Right lobe of liver (tissue), 6 donors: ENCODE data around the gene ENTPD7. TPM values are rescaled to one million over a fixed set of nuclear protein-coding genes. Genes with fewer than 3 reads are reported as not detected.

Source experiments
- ATAC-seq, 4 donors: fragments of 200-7000 bp; cut with Tn5 transposase; one replicate each; pipeline ENCODE4 v1.9.1; 2020; ENCODE audit warnings: mild to moderate bottlenecking in 4 of 4, moderate library complexity in 4 of 4
- DNase-seq, 3 donors: peaks; one replicate each; pipeline ENCODE4 v3.0.0-alpha.2; 2020
- H3K27ac ChIP-seq, 3 donors: fragments of 200-600 bp; one replicate each; pipeline ENCODE4 v1.8.0; 2022
- H3K27me3 ChIP-seq, 2 donors: fragments of 200-600 bp; one replicate each; pipeline ENCODE4 v1.8.0; 2022
- H3K36me3 ChIP-seq, 4 donors: fragments of 200-600 bp; sonication (generic) in 1 of 4; one replicate each; pipeline versions ENCODE4 v1.5.1 to v1.8.0; 2017 to 2022; ENCODE audit warnings: control low read depth in 1 of 4
- H3K4me1 ChIP-seq, 4 donors: fragments of 200-600 bp; sonication (generic) in 1 of 4; one replicate each; pipeline versions ENCODE4 v1.5.1 to v1.8.0; 2017 to 2022; ENCODE audit warnings: control low read depth in 1 of 4
- H3K4me3 ChIP-seq, 3 donors: fragments of 200-600 bp; one replicate each; pipeline ENCODE4 v1.8.0; 2022
- H3K9me3 ChIP-seq, 4 donors: fragments of 200-600 bp; sonication (generic) in 1 of 4; one replicate each; pipeline versions ENCODE4 v1.5.1 to v1.8.0; 2017 to 2022; ENCODE audit warnings: control low read depth in 1 of 4
- POLR2A ChIP-seq: fragments of 450-650 bp; IDR thresholded peaks from one replicate; pipeline ENCODE4 v1.6.1; 2017; ENCODE audit warnings: antibody characterized with exemption, mild to moderate bottlenecking
- WGBS: methylation state at CpG from one replicate; pipeline ENCODE4 v1.1.6; 2018; ENCODE audit warnings: low coverage, low lambda C conversion rate; ENCODE audit not compliant: insufficient coverage; ENCODE audit errors: missing lambda C conversion rate; 5-methylcytosine and 5-hydroxymethylcytosine counted together
- intact Hi-C, 2 donors: fragments of 100-400 bp; cut with DNase I; formaldehyde crosslinking; loops; one replicate each; pipeline versions ENCODE4 v1.11.2 to v1.14.1; 2022
- total RNA-seq, 6 experiments: library from RNA; depleted of rRNA in 2 of 6; stranded (reverse); fragments of >200 nt in 2 of 6; fragmentation: NEBNext Ultra II Directional in 3 of 6; extraction: Animal tissue kit (Norgen Biotek cat#: 25700) in 3 of 6; gene quantifications; one replicate each; pipeline versions ENCODE4 v1.1.0 to v1.2.4, GENCODE V29; 2016 to 2023
- TF ChIP-seq, protein P1 (sequence below), 4 donors: fragments of 200-600 bp in 3 of 4; fragments of 450-650 bp in 1 of 4; IDR thresholded peaks; one replicate each; pipeline versions ENCODE4 v1.5.1 to v1.8.0; 2016 to 2022; ENCODE audit warnings: antibody characterized with exemption in 4 of 4, mild to moderate bottlenecking in 2 of 4
- donor health status: DM: no; HTN: yes; CAD: no.
- donor health status: DM: no; HTN: no; CAD: no.
- donor health status: DM: no; HTN: no; CAD: no.
- donor health status: DM: no; HTN: yes; CAD: no.
- donor health status: DM: no; HTN: yes; CAD: no.

Gene ENTPD7
- total RNA-seq, 6 experiments from 2014 or later: 7.5 to 16.5 (median 10.8) TPM

GRCh38 chr10:99628923-99629624 lies 30.2 kb upstream of the ENTPD7 start:
- no peak for TF ChIP-seq POLR2A
- TF ChIP-seq, protein P1, sequence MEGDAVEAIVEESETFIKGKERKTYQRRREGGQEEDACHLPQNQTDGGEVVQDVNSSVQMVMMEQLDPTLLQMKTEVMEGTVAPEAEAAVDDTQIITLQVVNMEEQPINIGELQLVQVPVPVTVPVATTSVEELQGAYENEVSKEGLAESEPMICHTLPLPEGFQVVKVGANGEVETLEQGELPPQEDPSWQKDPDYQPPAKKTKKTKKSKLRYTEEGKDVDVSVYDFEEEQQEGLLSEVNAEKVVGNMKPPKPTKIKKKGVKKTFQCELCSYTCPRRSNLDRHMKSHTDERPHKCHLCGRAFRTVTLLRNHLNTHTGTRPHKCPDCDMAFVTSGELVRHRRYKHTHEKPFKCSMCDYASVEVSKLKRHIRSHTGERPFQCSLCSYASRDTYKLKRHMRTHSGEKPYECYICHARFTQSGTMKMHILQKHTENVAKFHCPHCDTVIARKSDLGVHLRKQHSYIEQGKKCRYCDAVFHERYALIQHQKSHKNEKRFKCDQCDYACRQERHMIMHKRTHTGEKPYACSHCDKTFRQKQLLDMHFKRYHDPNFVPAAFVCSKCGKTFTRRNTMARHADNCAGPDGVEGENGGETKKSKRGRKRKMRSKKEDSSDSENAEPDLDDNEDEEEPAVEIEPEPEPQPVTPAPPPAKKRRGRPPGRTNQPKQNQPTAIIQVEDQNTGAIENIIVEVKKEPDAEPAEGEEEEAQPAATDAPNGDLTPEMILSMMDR (IDR thresholded peaks at IDR 0.05): no peak
- no peak overlapping the region for H3K27ac ChIP-seq
- 85% methylated on average over 1 of the region's 1 CpG for WGBS
- H3K4me1 ChIP-seq: no peaks in the 10 kb centered on the region
- H3K9me3 ChIP-seq: no peaks in the 10 kb centered on the region
- H3K27me3 ChIP-seq: no peaks in the 10 kb centered on the region
- ATAC-seq (no peak), DNase-seq (no peak)
- no peaks in the 10 kb centered on the region for H3K36me3 ChIP-seq
- intact Hi-C loops: loop anchor here (10.0 kb wide), 2 partner anchors 66 to 86 kb away; no protein-coding TSS in a partner anchor
- H3K4me3 ChIP-seq: no peak overlapping the region

GRCh38 chr10:99629625-99629978 lies 29.7 kb upstream of the ENTPD7 start:
- DNase-seq (no peak), ATAC-seq (no peak)
- intact Hi-C loops: loop anchor here (10.0 kb wide), 2 partner anchors 65 to 85 kb away; no protein-coding TSS in a partner anchor
- Histone ChIP-seq H3K27me3 (no peaks in the 10 kb centered on the region), H3K9me3 (no peaks in the 10 kb centered on the region), H3K27ac (no peak overlapping the region), H3K4me1 (no peaks in the 10 kb centered on the region), H3K4me3 (no peak overlapping the region), H3K36me3 (no peaks in the 10 kb centered on the region)
- TF ChIP-seq POLR2A: no peak
- TF ChIP-seq, protein P1 (IDR thresholded peaks at IDR 0.05): no peak
- WGBS: no CpG with 5 or more reads among the region's 3 CpGs

DNA sequence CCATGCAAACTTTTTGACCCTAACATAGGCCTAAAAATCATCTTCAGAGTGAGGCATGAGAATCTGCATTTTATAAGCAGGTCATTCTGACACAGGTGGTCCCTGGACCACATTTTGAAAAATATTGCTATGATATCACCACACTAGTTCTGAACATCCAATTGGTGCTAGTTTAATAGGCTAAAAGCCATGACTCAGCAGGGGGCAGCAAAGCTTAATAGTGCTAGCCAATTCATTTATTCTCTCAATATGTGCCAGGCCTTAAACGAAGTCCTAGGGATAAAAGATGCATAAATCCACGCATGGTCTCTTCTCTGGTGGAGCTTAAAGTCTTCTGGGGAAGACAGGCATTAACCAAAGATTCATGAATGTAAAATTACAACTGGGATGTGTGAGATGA lies 28.9 kb upstream of the ENTPD7 start:
- H3K36me3 ChIP-seq: no peaks in the 10 kb centered on the region
- no peaks in the 10 kb centered on the region for H3K27me3 ChIP-seq
- intact Hi-C loops: no loop called here
- no peaks in the 10 kb centered on the region for H3K9me3 ChIP-seq
- no peaks in the 10 kb centered on the region for H3K4me1 ChIP-seq
- 21% methylated on average over 2 of the region's 2 CpGs for WGBS
- H3K27ac ChIP-seq: no peak overlapping the region
- peak; percentile 84 to 95 (median 88) for ATAC-seq
- no peak overlapping the region for H3K4me3 ChIP-seq
- peak in 2 of 3 donors; percentile 30 to 56 for DNase-seq
- TF ChIP-seq POLR2A: no peak
- TF ChIP-seq, protein P1 (IDR thresholded peaks at IDR 0.05): peak; percentile 54 to 73 (median 60)

- Histone ChIP-seq H3K9me3 (no peaks in the 10 kb centered on the region), H3K36me3 (no peaks in the 10 kb centered on the region), H3K4me1 (no peaks in the 10 kb centered on the region), H3K27me3 (no peaks in the 10 kb centered on the region), H3K4me3 (no peak overlapping the region), H3K27ac (no peak overlapping the region)
- ATAC-seq: no peak
- intact Hi-C loops: no loop called here
- DNase-seq: no peak
- TF ChIP-seq, protein P1 (IDR thresholded peaks at IDR 0.05): no peak
- TF ChIP-seq POLR2A: no peak
These were observed 28.3 kb upstream of the ENTPD7 start for GRCh38 chr10:99630991-99631390.
